A673 (cell line): Measurements from ENCODE around the gene GNL3.

Experiments used
- CTCF ChIP-seq: fragments of 300-800, 200-600 bp; sonication (generic); conservative IDR thresholded peaks from 2 replicates; pipeline ENCODE4 v1.5.1; 2017; ENCODE audit warnings: low read depth, mild to moderate bottlenecking, antibody characterized with exemption, low read length, moderate library complexity, mixed read lengths
- EZH2 ChIP-seq: fragments of 200-600 bp; sonication (generic); IDR thresholded peaks from 2 replicates; pipeline ENCODE4 v1.6.1; 2017; ENCODE audit warnings: borderline replicate concordance, low read depth, mild to moderate bottlenecking, mixed read lengths, antibody characterized with exemption, low read length; ENCODE audit not compliant: poor library complexity, severe bottlenecking

GRCh38 chr3:52650439-52650838, 35.4 kb upstream of the GNL3 start:
- TF ChIP-seq CTCF: no peak
- TF ChIP-seq EZH2: no peak
